HCT116 (cell line): ENCODE data around the gene TMCO4. TPM values are rescaled to one million over a fixed set of nuclear protein-coding genes. Genes with fewer than 3 reads are reported as not detected.

Experiments
- ATAC-seq: fragments of 200-7000 bp; cut with Tn5 transposase; 2 replicates; pipeline ENCODE4 v1.9.1; 2020; ENCODE audit warnings: mild to moderate bottlenecking, moderate library complexity
- BruUV-seq: library from RNA; stranded (reverse); fragments of 400-500 nt; replicated peaks from 2 replicates; lab custom pipeline; 2021; lab: Mats Ljungman, UMichigan
- CTCF ChIA-PET: fragments of 300-600 bp; sonication (Branson Sonifier 250); formaldehyde crosslinking; loops from one replicate; lab custom pipeline; 2021; ENCODE audit warnings: antibody characterized with exemption; lab: Charles Lee
- POLR2A ChIA-PET: fragments of 300-600, 350-600 bp; sonication (Branson Sonifier 250); formaldehyde crosslinking; loops from one replicate; lab custom pipeline; 2021; ENCODE audit warnings: antibody characterized with exemption; lab: Charles Lee
- RAD21 ChIA-PET, 2 experiments: fragments of 300-600 bp; sonication (Branson Sonifier 250); formaldehyde crosslinking; loops; one replicate each; lab custom pipeline; 2023; ENCODE audit warnings: low total read pairs in 2 of 2; ENCODE audit not compliant: uncharacterized antibody in 2 of 2, unreplicated experiment in 2 of 2, low non-redundant PET in 1 of 2; lab: Charles Lee
- DNase-seq: peaks from one replicate; pipeline ENCODE4 v3.0.0-alpha.2; 2010; ENCODE audit warnings: low read depth, low spot score
- H2AFZ ChIP-seq: fragments of 200-600 bp; shearing (Covaris generic), sonication (generic); 2 replicates; pipeline ENCODE4 v1.6.1; 2017; ENCODE audit warnings: low read depth, mixed run types, mixed read lengths, antibody characterized with exemption, low read length; ENCODE audit not compliant: poor library complexity, severe bottlenecking
- H3K27ac ChIP-seq: 2 replicates; pipeline ENCODE4 v1.5.1; 2012; ENCODE audit warnings: low read depth, low read length
- H3K27me3 ChIP-seq: fragments of 200-600 bp; sonication (generic); 2 replicates; pipeline ENCODE4 v1.6.1; 2016; ENCODE audit warnings: mixed run types, low read length, mixed read lengths; ENCODE audit not compliant: insufficient read depth
- H3K36me3 ChIP-seq, 2 experiments: fragments of 200-500 bp in 1 of 2; fragments of 200-600 bp in 1 of 2; sonication (Bioruptor generic) in 1 of 2; sonication (generic) in 1 of 2; 2 replicates each; pipeline versions ENCODE4 v1.5.1 to v1.6.1; 2014 to 2016; ENCODE audit warnings: low read length in 2 of 2, inconsistent platforms in 1 of 2, mixed read lengths in 1 of 2, mixed run types in 1 of 2; ENCODE audit not compliant: insufficient read depth in 2 of 2, control insufficient read depth in 1 of 2
- H3K4me1 ChIP-seq, 2 experiments: fragments of 200-600 bp in 1 of 2; sonication (generic) in 1 of 2; 2 replicates each; pipeline versions ENCODE4 v1.5.1 to v1.6.1; 2012 to 2017; ENCODE audit warnings: low read length in 2 of 2, inconsistent platforms in 1 of 2, mild to moderate bottlenecking in 1 of 2, mixed read lengths in 1 of 2, mixed run types in 1 of 2, moderate library complexity in 1 of 2; ENCODE audit not compliant: insufficient read depth in 2 of 2, control insufficient read depth in 1 of 2
- H3K4me2 ChIP-seq: fragments of 200-600 bp; sonication (generic); 2 replicates; pipeline ENCODE4 v1.6.1; 2017; ENCODE audit warnings: mixed run types, low read length, mixed read lengths
- H3K4me3 ChIP-seq, 2 experiments: fragments of 200-600 bp in 1 of 2; sonication (generic) in 1 of 2; replicated peaks in 1 of 2; 2 replicates each; pipeline ENCODE4 v1.5.1; 2011 to 2016; ENCODE audit warnings: low read length in 2 of 2, control low read depth in 1 of 2, low read depth in 1 of 2, mild to moderate bottlenecking in 1 of 2, mixed read lengths in 1 of 2, mixed run types in 1 of 2
- H3K79me2 ChIP-seq: fragments of 200-600 bp; sonication (generic); 2 replicates; pipeline ENCODE4 v1.6.1; 2017; ENCODE audit warnings: mild to moderate bottlenecking, mixed run types, low read length, moderate library complexity, mixed read lengths; ENCODE audit not compliant: insufficient read depth
- H3K9ac ChIP-seq: fragments of 200-600 bp; sonication (generic); 2 replicates; pipeline ENCODE4 v1.6.1; 2016; ENCODE audit warnings: low read length, mixed read lengths
- H3K9me2 ChIP-seq: fragments of 200-600 bp; sonication (generic), shearing (Covaris generic); 2 replicates; pipeline ENCODE4 v1.6.1; 2017; ENCODE audit warnings: mixed run types, mild to moderate bottlenecking, moderate library complexity; ENCODE audit not compliant: insufficient read depth
- H3K9me3 ChIP-seq, 2 experiments: fragments of 200-500 bp in 1 of 2; fragments of 200-600 bp in 1 of 2; sonication (Bioruptor generic) in 1 of 2; sonication (generic) in 1 of 2; 2 replicates each; pipeline ENCODE4 v1.6.1; 2014 to 2017; ENCODE audit warnings: low read length in 2 of 2, mixed read lengths in 2 of 2, inconsistent platforms in 1 of 2, low read depth in 1 of 2, mild to moderate bottlenecking in 1 of 2, mixed run types in 1 of 2, moderate library complexity in 1 of 2; ENCODE audit not compliant: control insufficient read depth in 1 of 2, insufficient read depth in 1 of 2
- H4K20me1 ChIP-seq: fragments of 200-600 bp; sonication (generic), shearing (Covaris generic); 2 replicates; pipeline ENCODE4 v1.6.1; 2017; ENCODE audit warnings: mixed run types, mild to moderate bottlenecking, moderate library complexity; ENCODE audit not compliant: insufficient read depth
- CBX3 ChIP-seq: IDR thresholded peaks from 2 replicates; pipeline ENCODE4 v1.6.1; 2012; ENCODE audit warnings: low read depth
- CEBPB ChIP-seq: IDR thresholded peaks from 2 replicates; pipeline ENCODE4 v1.6.1; 2012; ENCODE audit warnings: low read depth
- ELF1 ChIP-seq: IDR thresholded peaks from 2 replicates; pipeline ENCODE4 v1.6.1; 2012; ENCODE audit warnings: low read depth, borderline replicate concordance
- EZH2 ChIP-seq: fragments of 200-600 bp; sonication (generic); IDR thresholded peaks from 2 replicates; pipeline ENCODE4 v1.6.1; 2017; ENCODE audit warnings: antibody characterized with exemption, mixed run types
- EZH2phosphoT487 ChIP-seq: fragments of 200-600 bp; IDR thresholded peaks from 2 replicates; pipeline ENCODE4 v1.6.1; 2018; ENCODE audit warnings: antibody characterized with exemption, borderline replicate concordance
- FOSL1 ChIP-seq: IDR thresholded peaks from 2 replicates; pipeline ENCODE4 v1.6.1; 2012; ENCODE audit warnings: low read depth
- JUND ChIP-seq: IDR thresholded peaks from 2 replicates; pipeline ENCODE4 v1.6.1; 2012
- MAX ChIP-seq: IDR thresholded peaks from 2 replicates; pipeline ENCODE4 v1.6.1; 2012
- POLR2A ChIP-seq: IDR thresholded peaks from 2 replicates; pipeline ENCODE4 v1.7.0; 2011; ENCODE audit warnings: borderline replicate concordance; ENCODE audit not compliant: insufficient read depth, insufficient read length; ENCODE audit errors: extremely low read depth
- RAD21 ChIP-seq: IDR thresholded peaks from 2 replicates; pipeline ENCODE4 v1.6.1; 2012; ENCODE audit warnings: low read depth, mild to moderate bottlenecking
- SIN3A ChIP-seq: IDR thresholded peaks from 2 replicates; pipeline ENCODE4 v1.6.1; 2012; ENCODE audit warnings: low read depth
- SP1 ChIP-seq: IDR thresholded peaks from 2 replicates; pipeline ENCODE4 v1.6.1; 2012; ENCODE audit warnings: low read depth
- SRF ChIP-seq: IDR thresholded peaks from 2 replicates; pipeline ENCODE4 v1.6.1; 2012; ENCODE audit warnings: low read depth
- TCF7L2 ChIP-seq: IDR thresholded peaks from 2 replicates; pipeline ENCODE4 v1.7.0; 2011; ENCODE audit warnings: borderline replicate concordance, inconsistent platforms; ENCODE audit not compliant: insufficient read depth, insufficient read length; ENCODE audit errors: extremely low read depth
- ZFX ChIP-seq: fragments of 450-650 bp; IDR thresholded peaks from 2 replicates; pipeline ENCODE4 v1.6.1; 2017
- ZNF274 ChIP-seq: fragments of 200-500 bp; sonication (Bioruptor generic); IDR thresholded peaks from 2 replicates; pipeline ENCODE4 v1.6.1; 2014; ENCODE audit warnings: mild to moderate bottlenecking, low read depth, low read length, inconsistent platforms
- intact Hi-C: fragments of 100-400 bp; cut with micrococcal nuclease; formaldehyde crosslinking; loops from 2 replicates; pipeline ENCODE4 v1.10.0; 2022
- total RNA-seq: library from RNA; stranded (reverse); gene quantifications from one replicate; pipeline ENCODE4 v1.2.1, GENCODE V29; 2021; ENCODE audit not compliant: unreplicated experiment
- TF ChIP-seq, protein P1 (sequence below), 3 experiments: fragments of 200-600 bp in 1 of 3; sonication (generic) in 1 of 3; IDR thresholded peaks in 2 of 3; conservative IDR thresholded peaks in 1 of 3; 2 replicates each; pipeline ENCODE4 v1.5.1; 2012 to 2017; ENCODE audit warnings: low read depth in 2 of 3, low read length in 2 of 3, antibody characterized with exemption in 1 of 3, borderline replicate concordance in 1 of 3, control low read depth in 1 of 3, mild to moderate bottlenecking in 1 of 3, mixed read lengths in 1 of 3, mixed run types in 1 of 3, moderate library complexity in 1 of 3; ENCODE audit not compliant: insufficient read depth in 1 of 3

TMCO4 gene
- total RNA-seq, 1 experiment from 2014 or later = 12.7 TPM

DNA sequence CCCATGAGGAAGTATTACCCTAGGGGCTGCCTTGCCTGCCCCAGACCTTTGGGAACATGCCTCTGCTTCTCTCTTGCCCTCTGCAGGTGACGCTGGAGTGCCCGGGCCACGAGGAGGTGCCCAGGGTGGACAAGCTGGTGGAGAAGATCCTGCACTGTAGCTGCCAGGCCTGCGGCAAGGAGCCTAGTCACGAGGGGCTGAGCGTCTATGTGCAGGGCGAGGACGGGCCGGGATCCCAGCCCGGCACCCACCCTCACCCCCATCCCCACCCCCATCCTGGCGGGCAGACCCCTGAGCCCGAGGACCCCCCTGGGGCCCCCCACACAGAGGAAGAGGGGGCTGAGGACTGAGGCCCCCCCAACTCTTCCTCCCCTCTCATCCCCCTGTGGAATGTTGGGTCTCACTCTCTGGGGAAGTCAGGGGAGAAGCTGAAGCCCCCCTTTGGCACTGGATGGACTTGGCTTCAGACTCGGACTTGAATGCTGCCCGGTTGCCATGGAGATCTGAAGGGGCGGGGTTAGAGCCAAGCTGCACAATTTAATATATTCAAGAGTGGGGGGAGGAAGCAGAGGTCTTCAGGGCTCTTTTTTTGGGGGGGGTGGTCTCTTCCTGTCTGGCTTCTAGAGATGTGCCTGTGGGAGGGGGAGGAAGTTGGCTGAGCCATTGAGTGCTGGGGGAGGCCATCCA, 142.8 kb downstream of the TMCO4 start:
- H3K27me3 ChIP-seq = no peaks in the 10 kb centered on the region
- no peaks in the 10 kb centered on the region for H3K36me3 ChIP-seq
- no peak for TF ChIP-seq ZNF274
- TF ChIP-seq FOSL1 = no peak
- TF ChIP-seq RAD21 = no peak
- no peak for TF ChIP-seq POLR2A
- TF ChIP-seq CEBPB = no peak
- TF ChIP-seq MAX = no peak
- H3K4me2 ChIP-seq = no peak overlapping the region
- ATAC-seq (no peak), DNase-seq (no peak)
- intact Hi-C loops = loop anchor here (10.0 kb wide), 1 partner anchor 752 kb away; the partner anchor contains the start of gene ALDH4A1
- no peaks in the 10 kb centered on the region for H3K9me2 ChIP-seq
- no peak overlapping the region for H3K4me3 ChIP-seq
- H3K27ac ChIP-seq = no peak overlapping the region
- CTCF ChIA-PET = no interaction called here
- H3K4me1 ChIP-seq = peaks cover 4 to 24% of the 10 kb centered on the region in 2 experiments; a peak in 3 of 4 replicates
- peaks cover 23% of the 10 kb centered on the region for H3K79me2 ChIP-seq
- no peaks in the 10 kb centered on the region for H4K20me1 ChIP-seq
- POLR2A ChIA-PET = no interaction called here
- H3K9me3 ChIP-seq = no peaks in the 10 kb centered on the region
- RAD21 ChIA-PET = no interaction called here
- H2AFZ ChIP-seq = no peak overlapping the region
- BruUV-seq = no TSS peak
- H3K9ac ChIP-seq = no peak overlapping the region

DNA sequence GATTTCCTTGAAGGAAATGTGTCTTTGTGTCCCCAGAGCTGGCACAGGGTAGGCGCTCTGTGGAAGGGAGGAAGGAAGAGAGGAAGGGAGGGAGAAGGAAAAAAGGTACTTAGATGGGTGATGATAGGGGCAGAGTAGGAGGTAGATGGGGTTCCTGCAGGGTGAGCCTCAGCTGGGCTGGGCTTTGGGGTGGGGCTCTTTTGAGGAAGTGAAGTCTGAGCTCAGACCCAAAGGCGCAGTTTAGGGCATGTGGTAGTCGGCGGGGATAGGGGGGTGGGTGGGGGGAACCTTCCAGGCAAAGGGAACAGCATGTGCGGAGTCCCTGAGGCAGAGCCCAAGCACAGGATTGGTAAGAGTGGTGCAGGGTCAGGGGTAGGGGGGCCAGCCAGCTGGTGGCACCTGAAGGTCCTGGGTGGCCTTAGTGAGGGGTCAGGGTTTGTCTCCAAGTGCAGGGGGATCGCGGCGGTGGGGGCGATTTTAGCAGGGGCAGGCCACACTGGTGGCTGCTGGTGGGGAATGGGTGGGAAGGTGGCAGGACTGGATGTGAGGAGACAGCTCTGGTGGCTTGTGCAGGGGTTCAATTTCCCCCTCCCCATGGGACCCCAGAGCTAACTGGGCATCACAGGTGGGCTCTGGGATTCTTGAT, 143.5 kb downstream of the TMCO4 start:
- POLR2A ChIA-PET = no interaction called here
- no peaks in the 10 kb centered on the region for H4K20me1 ChIP-seq

More for the DNA sequence above, 143.5 kb downstream of the TMCO4 start:
- H3K4me3 ChIP-seq = no peak overlapping the region
- H3K4me2 ChIP-seq = no peak overlapping the region
- no peak overlapping the region for H2AFZ ChIP-seq
- H3K27me3 ChIP-seq = no peaks in the 10 kb centered on the region
- no peaks in the 10 kb centered on the region for H3K36me3 ChIP-seq
- CTCF ChIA-PET = no interaction called here
- RAD21 ChIA-PET = no interaction called here
- TF ChIP-seq EZH2 (no peak), ZNF274 (no peak), POLR2A (no peak), ZFX (no peak), SP1 (no peak), EZH2phosphoT487 (no peak), CBX3 (no peak), CEBPB (no peak), SRF (no peak), SIN3A (no peak), TCF7L2 (no peak), FOSL1 (no peak), MAX (no peak), JUND (no peak), ELF1 (no peak)
- TF ChIP-seq, protein P1, sequence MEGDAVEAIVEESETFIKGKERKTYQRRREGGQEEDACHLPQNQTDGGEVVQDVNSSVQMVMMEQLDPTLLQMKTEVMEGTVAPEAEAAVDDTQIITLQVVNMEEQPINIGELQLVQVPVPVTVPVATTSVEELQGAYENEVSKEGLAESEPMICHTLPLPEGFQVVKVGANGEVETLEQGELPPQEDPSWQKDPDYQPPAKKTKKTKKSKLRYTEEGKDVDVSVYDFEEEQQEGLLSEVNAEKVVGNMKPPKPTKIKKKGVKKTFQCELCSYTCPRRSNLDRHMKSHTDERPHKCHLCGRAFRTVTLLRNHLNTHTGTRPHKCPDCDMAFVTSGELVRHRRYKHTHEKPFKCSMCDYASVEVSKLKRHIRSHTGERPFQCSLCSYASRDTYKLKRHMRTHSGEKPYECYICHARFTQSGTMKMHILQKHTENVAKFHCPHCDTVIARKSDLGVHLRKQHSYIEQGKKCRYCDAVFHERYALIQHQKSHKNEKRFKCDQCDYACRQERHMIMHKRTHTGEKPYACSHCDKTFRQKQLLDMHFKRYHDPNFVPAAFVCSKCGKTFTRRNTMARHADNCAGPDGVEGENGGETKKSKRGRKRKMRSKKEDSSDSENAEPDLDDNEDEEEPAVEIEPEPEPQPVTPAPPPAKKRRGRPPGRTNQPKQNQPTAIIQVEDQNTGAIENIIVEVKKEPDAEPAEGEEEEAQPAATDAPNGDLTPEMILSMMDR (IDR thresholded peaks at IDR 0.05 in 2 of 3, conservative IDR thresholded peaks at IDR 0.05 in 1 of 3; ENCODE audit: borderline replicate concordance in 1 of 3, insufficient read depth in 1 of 3, low read depth in 2 of 3, low read length in 2 of 3) = no peak
- intact Hi-C loops = loop anchor here (10.0 kb wide), 1 partner anchor 751 kb away; the partner anchor contains the start of gene ALDH4A1
- H3K27ac ChIP-seq = no peak overlapping the region
- no peaks in the 10 kb centered on the region for H3K9me3 ChIP-seq
- peaks cover 4 to 24% of the 10 kb centered on the region in 2 experiments; a peak in 3 of 4 replicates for H3K4me1 ChIP-seq
- no peak overlapping the region for H3K9ac ChIP-seq
- ATAC-seq = no peak
- no peak for DNase-seq
- peaks cover 24% of the 10 kb centered on the region for H3K79me2 ChIP-seq
- no TSS peak for BruUV-seq
- no peaks in the 10 kb centered on the region for H3K9me2 ChIP-seq
